Measurements from ENCODE around the gene DNM2.
A peak's percentile ranks its signal among the peaks of the same experiment; 100 is the strongest.

The DNM2 gene

DNA sequence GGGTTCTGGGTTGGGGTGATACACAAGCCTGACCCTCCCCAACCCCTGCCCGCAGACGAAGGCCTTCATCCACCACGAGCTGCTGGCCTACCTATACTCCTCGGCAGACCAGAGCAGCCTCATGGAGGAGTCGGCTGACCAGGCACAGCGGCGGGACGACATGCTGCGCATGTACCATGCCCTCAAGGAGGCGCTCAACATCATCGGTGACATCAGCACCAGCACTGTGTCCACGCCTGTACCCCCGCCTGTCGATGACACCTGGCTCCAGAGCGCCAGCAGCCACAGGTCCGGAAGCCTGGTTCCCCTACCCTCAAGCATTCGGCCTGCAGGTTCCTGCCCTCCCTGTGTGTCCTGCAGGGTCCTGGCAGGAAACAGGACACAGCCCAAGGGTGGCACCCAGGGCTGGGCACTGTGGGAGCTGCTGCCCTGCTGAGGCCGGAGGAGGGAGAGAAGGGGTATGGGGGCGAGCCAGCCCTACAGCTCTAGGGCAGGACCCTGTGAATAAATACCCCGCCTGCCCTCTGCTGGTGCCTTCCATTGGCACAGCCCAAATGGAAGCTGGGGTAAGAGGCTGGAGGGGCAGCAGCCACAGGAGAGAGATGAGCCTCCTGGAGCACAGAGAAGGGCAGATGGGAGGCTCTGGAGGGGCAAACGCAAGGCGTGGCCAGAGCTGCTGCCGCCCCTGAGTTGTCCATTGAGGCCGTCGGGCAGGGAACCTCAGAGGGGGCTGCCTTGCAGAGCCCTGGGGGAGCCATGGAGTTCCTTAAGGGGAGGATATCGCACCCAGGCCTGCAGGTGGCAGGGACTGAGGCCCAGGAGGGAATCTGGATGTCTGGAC, 111.3 kb downstream of the DNM2 start:
- Histone ChIP-seq H3K9ac (ENCODE audit: low read length in 5 of 5) (no peak overlapping the region), H3K36me3 (ENCODE audit: control insufficient read depth in 5 of 5, insufficient read depth in 5 of 5, low read length in 5 of 5) (peaks cover 0 to 84% (median 73%) of the 10 kb centered on the region in 5 donors), H3K27me3 (ENCODE audit: control insufficient read depth in 5 of 5, insufficient read depth in 4 of 5, low read length in 5 of 5) (no peaks in the 10 kb centered on the region), H3K27ac (ENCODE audit: low read depth, low read length) (no peak overlapping the region), H3K9me3 (ENCODE audit: control insufficient read depth in 5 of 5, low read length in 5 of 5) (no peaks in the 10 kb centered on the region), H3K4me3 (ENCODE audit: low read depth in 1 of 5, low read length in 5 of 5) (no peak overlapping the region), H3K4me1 (ENCODE audit: control insufficient read depth in 5 of 5, insufficient read depth in 5 of 5, low read length in 5 of 5) (no peaks in the 10 kb centered on the region)

GRCh38 chr19:10829967-10830366, 112.1 kb downstream of the DNM2 start:
- no peaks in the 10 kb centered on the region for H3K27me3 ChIP-seq (ENCODE audit: control insufficient read depth in 5 of 5, insufficient read depth in 4 of 5, low read length in 5 of 5)
- no peak overlapping the region for H3K4me3 ChIP-seq (ENCODE audit: low read depth in 1 of 5, low read length in 5 of 5)
- no peak overlapping the region for H3K9ac ChIP-seq (ENCODE audit: low read length in 5 of 5)
- no peak overlapping the region for H3K27ac ChIP-seq (ENCODE audit: low read depth, low read length)
- peaks cover 0 to 3% (median 3%) of the 10 kb centered on the region in 5 donors for H3K4me1 ChIP-seq (ENCODE audit: control insufficient read depth in 5 of 5, insufficient read depth in 5 of 5, low read length in 5 of 5)
- H3K36me3 ChIP-seq (ENCODE audit: control insufficient read depth in 5 of 5, insufficient read depth in 5 of 5, low read length in 5 of 5): peaks cover 0 to 80% (median 66%) of the 10 kb centered on the region in 5 donors
- no peaks in the 10 kb centered on the region for H3K9me3 ChIP-seq (ENCODE audit: control insufficient read depth in 5 of 5, low read length in 5 of 5)

GRCh38 chr19:10830370-10830769, 112.5 kb downstream of the DNM2 start:
- Histone ChIP-seq H3K9ac (ENCODE audit: low read length in 5 of 5) (no peak overlapping the region), H3K4me1 (ENCODE audit: control insufficient read depth in 5 of 5, insufficient read depth in 5 of 5, low read length in 5 of 5) (peaks cover 0 to 7% (median 7%) of the 10 kb centered on the region in 5 donors), H3K27me3 (ENCODE audit: control insufficient read depth in 5 of 5, insufficient read depth in 4 of 5, low read length in 5 of 5) (no peaks in the 10 kb centered on the region), H3K9me3 (ENCODE audit: control insufficient read depth in 5 of 5, low read length in 5 of 5) (no peaks in the 10 kb centered on the region), H3K36me3 (ENCODE audit: control insufficient read depth in 5 of 5, insufficient read depth in 5 of 5, low read length in 5 of 5) (peaks cover 0 to 77% (median 62%) of the 10 kb centered on the region in 5 donors), H3K4me3 (ENCODE audit: low read depth in 1 of 5, low read length in 5 of 5) (no peak overlapping the region), H3K27ac (ENCODE audit: low read depth, low read length) (no peak overlapping the region)

DNA sequence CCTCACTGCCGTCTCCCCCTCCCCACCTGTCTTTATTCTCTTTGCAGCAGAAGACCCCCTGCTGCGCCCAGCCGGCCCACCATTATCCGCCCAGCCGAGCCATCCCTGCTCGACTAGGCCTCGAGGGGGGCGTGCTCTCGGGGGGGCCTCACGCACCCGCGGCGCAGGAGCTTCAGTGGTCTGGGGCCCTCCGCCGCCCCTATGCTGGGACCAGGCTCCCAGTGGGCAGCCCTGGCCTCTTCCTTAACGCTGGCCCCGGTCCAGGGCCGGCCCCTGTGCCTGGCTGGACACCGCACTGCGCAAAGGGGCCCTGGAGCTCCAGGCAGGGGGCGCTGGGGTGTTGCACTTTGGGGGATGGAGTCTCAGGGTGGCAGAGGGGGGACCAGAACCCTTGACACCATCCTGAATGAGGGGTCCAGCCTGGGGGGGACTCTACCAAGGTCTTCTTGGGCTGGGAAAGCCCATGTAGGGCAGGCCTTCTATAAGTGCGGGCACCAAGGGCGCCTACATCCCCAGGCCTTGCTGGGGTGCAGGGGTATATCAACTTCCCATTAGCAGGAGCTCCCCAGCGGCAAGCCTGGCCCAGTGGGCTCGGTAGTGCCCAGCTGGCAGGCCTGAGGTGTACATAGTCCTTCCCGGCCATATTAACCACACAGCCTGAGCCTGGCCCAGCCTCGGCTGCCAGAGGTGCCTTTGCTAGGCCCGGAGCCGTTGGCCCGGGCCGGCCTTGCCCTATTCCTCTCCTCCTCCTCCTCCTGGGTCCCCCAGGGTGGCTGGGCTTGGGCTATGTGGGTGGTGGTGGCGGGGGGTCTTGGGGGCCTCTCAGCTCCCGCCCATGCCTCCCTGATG, 113.3 kb downstream of the DNM2 start:
- Histone ChIP-seq H3K27ac (ENCODE audit: low read depth, low read length) (no peak overlapping the region), H3K36me3 (ENCODE audit: control insufficient read depth in 5 of 5, insufficient read depth in 5 of 5, low read length in 5 of 5) (peaks cover 0 to 69% (median 55%) of the 10 kb centered on the region in 5 donors), H3K9me3 (ENCODE audit: control insufficient read depth in 5 of 5, low read length in 5 of 5) (no peaks in the 10 kb centered on the region), H3K4me1 (ENCODE audit: control insufficient read depth in 5 of 5, insufficient read depth in 5 of 5, low read length in 5 of 5) (peaks cover 0 to 11% (median 9%) of the 10 kb centered on the region in 5 donors), H3K4me3 (ENCODE audit: low read depth in 1 of 5, low read length in 5 of 5) (no peak overlapping the region), H3K27me3 (ENCODE audit: control insufficient read depth in 5 of 5, insufficient read depth in 4 of 5, low read length in 5 of 5) (no peaks in the 10 kb centered on the region), H3K9ac (ENCODE audit: low read length in 5 of 5) (no peak overlapping the region)

- Histone ChIP-seq H3K4me1 (ENCODE audit: control insufficient read depth in 5 of 5, insufficient read depth in 5 of 5, low read length in 5 of 5) (peaks cover 0 to 20% (median 17%) of the 10 kb centered on the region in 5 donors), H3K9me3 (ENCODE audit: control insufficient read depth in 5 of 5, low read length in 5 of 5) (peaks cover 0 to 6% (median 5%) of the 10 kb centered on the region in 5 donors), H3K4me3 (ENCODE audit: low read depth in 1 of 5, low read length in 5 of 5) (no peak overlapping the region), H3K9ac (ENCODE audit: low read length in 5 of 5) (peak overlapping the region in 1 of 5 donors; percentile 21), H3K27me3 (ENCODE audit: control insufficient read depth in 5 of 5, insufficient read depth in 4 of 5, low read length in 5 of 5) (no peaks in the 10 kb centered on the region), H3K27ac (ENCODE audit: low read depth, low read length) (no peak overlapping the region), H3K36me3 (ENCODE audit: control insufficient read depth in 5 of 5, insufficient read depth in 5 of 5, low read length in 5 of 5) (peaks cover 0 to 59% (median 46%) of the 10 kb centered on the region in 5 donors)
Measured at GRCh38 chr19:10831987-10832938, 114.4 kb downstream of the DNM2 start.

- peaks cover 0 to 59% (median 46%) of the 10 kb centered on the region in 5 donors for H3K36me3 ChIP-seq (ENCODE audit: control insufficient read depth in 5 of 5, insufficient read depth in 5 of 5, low read length in 5 of 5)
- H3K4me3 ChIP-seq (ENCODE audit: low read depth in 1 of 5, low read length in 5 of 5): no peak overlapping the region
- peaks cover 0 to 6% (median 5%) of the 10 kb centered on the region in 5 donors for H3K9me3 ChIP-seq (ENCODE audit: control insufficient read depth in 5 of 5, low read length in 5 of 5)
- no peak overlapping the region for H3K9ac ChIP-seq (ENCODE audit: low read length in 5 of 5)
- H3K4me1 ChIP-seq (ENCODE audit: control insufficient read depth in 5 of 5, insufficient read depth in 5 of 5, low read length in 5 of 5): peaks cover 0 to 20% (median 17%) of the 10 kb centered on the region in 5 donors
- no peaks in the 10 kb centered on the region for H3K27me3 ChIP-seq (ENCODE audit: control insufficient read depth in 5 of 5, insufficient read depth in 4 of 5, low read length in 5 of 5)
- H3K27ac ChIP-seq (ENCODE audit: low read depth, low read length): no peak overlapping the region
Measured at GRCh38 chr19:10832939-10833296, 115.0 kb downstream of the DNM2 start.

GRCh38 chr19:10835089-10835753, 117.3 kb downstream of the DNM2 start:
- peaks cover 0 to 20% (median 17%) of the 10 kb centered on the region in 5 donors for H3K4me1 ChIP-seq (ENCODE audit: control insufficient read depth in 5 of 5, insufficient read depth in 5 of 5, low read length in 5 of 5)
- no peaks in the 10 kb centered on the region for H3K27me3 ChIP-seq (ENCODE audit: control insufficient read depth in 5 of 5, insufficient read depth in 4 of 5, low read length in 5 of 5)
- peak overlapping the region in 3 of 5 donors; percentile 13 to 53 (median 48) for H3K9ac ChIP-seq (ENCODE audit: low read length in 5 of 5)
- H3K4me3 ChIP-seq (ENCODE audit: low read depth in 1 of 5, low read length in 5 of 5): peak overlapping the region; percentile 57 to 82 (median 75)
- peaks cover 0 to 42% (median 30%) of the 10 kb centered on the region in 5 donors for H3K36me3 ChIP-seq (ENCODE audit: control insufficient read depth in 5 of 5, insufficient read depth in 5 of 5, low read length in 5 of 5)
- H3K27ac ChIP-seq (ENCODE audit: low read depth, low read length): peak overlapping the region; percentile 99
- H3K9me3 ChIP-seq (ENCODE audit: control insufficient read depth in 5 of 5, low read length in 5 of 5): peaks cover 0 to 6% (median 5%) of the 10 kb centered on the region in 5 donors

GRCh38 chr19:10835754-10836478, 118.0 kb downstream of the DNM2 start, which contains the start of gene TMED1:
TMED1 (minus strand) TSS chr19:10836212; CDS start chr19:10836191, 21 bp downstream.
- peak within 1 kb of the TSS; percentile 72 to 86 (median 81) for H3K9ac ChIP-seq (ENCODE audit: low read length in 5 of 5)
- peaks cover 0 to 6% (median 5%) of the 10 kb centered on the region in 5 donors for H3K9me3 ChIP-seq (ENCODE audit: control insufficient read depth in 5 of 5, low read length in 5 of 5)
- H3K27ac ChIP-seq (ENCODE audit: low read depth, low read length): peak within 1 kb of the TSS; percentile 99
- H3K4me1 ChIP-seq (ENCODE audit: control insufficient read depth in 5 of 5, insufficient read depth in 5 of 5, low read length in 5 of 5): peaks cover 0 to 20% (median 17%) of the 10 kb centered on the region in 5 donors
- H3K27me3 ChIP-seq (ENCODE audit: control insufficient read depth in 5 of 5, insufficient read depth in 4 of 5, low read length in 5 of 5): no peaks in the 10 kb centered on the region
- peaks cover 0 to 35% (median 26%) of the 10 kb centered on the region in 5 donors for H3K36me3 ChIP-seq (ENCODE audit: control insufficient read depth in 5 of 5, insufficient read depth in 5 of 5, low read length in 5 of 5)
- peak within 1 kb of the TSS; percentile 61 to 83 (median 76) for H3K4me3 ChIP-seq (ENCODE audit: low read depth in 1 of 5, low read length in 5 of 5)
